HG03108 (cell line): ENCODE measurements around the gene NISCH.
"Not testable (repeated sequence)": the region's sequence is repeated elsewhere in the genome, so short reads cannot be mapped to it uniquely, and the experiment has no call there.

Source experiments
- ATAC-seq: cut with Tn5 transposase; IDR thresholded peaks from one replicate; pipeline ENCODE4 v1.9.1; 2021; ENCODE audit warnings: moderate library complexity; ENCODE audit not compliant: unreplicated experiment

NISCH gene

DNA sequence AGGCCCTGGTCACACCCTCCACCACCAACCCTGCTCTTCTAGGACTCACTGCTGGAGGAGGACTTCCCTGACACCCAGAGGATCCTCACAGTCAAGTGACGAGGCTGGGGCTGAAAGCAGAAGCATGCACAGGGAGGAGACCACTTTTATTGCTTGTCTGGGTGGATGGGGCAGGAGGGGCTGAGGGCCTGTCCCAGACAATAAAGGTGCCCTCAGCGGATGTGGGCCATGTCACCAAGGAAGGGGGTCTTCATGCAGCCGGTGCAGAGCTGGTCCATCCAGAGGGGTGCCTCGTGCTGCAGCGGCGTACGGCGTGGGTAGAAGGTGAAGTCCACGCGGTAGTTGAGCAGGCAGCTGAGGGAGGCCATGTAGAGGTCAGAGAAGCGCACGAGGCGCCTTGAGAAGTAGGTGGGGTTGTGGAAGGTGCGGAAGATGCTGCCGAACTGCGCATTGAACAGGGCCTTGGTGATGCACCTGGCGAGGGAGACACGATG, 68.9 kb downstream of the NISCH start:
- no peak for ATAC-seq

DNA sequence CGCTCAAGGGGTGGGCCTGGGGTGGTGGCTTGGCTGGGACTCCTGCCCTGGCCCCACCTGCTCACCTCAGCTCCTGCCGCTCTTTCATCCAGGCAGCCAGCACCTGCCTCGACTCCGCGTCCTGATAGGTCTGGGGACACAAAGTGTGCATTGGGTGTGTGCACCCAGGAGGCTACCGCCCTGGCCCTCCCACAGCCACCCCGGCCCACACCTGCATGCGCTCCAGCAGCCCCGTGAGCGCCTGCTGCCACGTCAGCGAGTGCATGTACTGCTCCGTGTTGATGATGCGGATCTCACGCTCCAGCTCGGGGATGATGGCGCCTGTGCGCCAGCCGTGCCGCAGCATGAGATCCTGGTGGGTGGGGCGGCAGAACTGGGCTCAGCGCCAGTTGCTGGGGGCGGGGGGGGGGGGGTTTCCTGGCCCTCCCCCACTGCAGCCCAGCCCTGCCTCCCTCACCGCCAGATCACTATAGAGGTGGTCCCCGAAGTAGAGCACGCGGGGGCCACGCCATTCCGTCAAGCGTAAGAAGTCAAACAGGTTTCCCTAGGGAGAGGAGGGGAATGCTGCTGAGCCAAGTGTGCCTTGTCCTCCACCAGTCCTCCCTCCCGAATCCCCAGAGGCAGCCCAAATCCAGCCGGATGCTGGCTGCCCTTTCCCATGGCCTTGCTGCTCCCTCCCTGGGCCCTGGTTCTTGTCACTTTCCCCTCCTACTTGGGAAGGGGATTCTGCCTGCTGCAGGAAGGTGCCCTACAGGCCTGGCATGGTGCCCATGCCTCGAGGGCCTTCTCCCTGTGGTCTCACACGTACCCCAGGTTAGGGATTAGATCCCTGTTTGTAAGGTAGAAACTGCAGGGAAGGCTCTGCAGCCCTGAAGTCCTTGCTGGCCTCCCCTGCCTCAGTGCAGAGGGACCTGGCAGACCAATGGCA, 69.6 kb downstream of the NISCH start:
- ATAC-seq: no peak

DNA sequence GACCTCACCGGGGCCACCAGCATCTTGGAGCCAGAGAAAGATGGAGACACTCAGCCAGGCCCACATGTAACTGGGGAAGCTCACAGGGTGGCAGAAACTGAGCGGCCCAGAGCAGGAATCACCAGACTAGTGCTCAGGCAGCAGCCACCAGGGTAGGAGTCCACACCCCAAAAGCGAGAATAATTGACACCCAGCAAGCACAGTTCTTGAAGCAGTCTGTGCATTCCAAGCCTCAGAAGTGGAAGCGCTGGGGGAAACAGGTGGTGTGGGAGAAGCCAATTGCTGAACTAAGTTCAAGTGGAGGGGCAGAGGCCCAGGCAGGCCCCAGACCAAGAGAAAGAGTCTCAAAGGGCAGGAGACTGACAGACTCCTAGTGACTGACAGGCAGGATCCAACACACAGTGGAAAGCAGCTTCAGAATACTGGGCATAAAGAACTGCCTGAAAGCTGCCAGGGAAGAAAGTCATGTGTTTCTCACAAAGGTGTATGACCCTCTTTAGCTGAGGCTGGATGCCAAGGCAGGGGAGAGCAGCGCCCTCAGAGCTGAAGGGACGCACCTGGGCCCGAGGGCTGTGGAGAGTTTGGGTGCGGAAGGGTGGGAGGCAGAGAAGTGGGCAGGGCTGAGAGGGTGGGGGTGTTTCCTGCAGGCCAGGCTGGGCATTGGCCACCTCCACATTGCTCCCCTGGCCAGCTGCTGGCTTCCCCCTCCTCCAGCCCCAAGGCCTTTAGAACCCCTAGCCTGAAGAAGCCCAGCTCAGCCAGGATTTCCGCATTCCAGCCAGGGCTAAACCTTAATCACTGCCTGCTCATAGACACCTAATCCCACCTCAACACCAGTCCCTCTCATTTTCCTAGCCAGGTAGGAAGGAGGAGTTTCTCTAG, 70.5 kb downstream of the NISCH start:
- no peak for ATAC-seq

DNA sequence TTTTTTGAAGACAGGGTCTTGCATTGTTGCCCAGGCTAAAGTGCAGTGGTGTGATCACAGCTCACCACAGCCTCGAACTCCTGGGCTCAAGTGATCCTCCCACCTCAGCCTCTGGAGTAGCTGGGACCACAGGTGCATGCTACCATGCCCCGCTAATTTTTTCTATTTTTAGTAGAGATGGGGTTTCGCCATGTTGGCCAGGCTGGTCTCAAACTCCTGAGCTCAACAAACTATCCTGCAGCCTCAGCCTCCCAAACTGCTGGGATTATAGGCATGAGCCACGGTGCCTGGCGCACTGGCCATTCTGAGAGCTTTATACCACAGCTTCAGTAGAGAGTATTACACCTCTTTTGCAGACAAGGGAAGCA, 71.3 kb downstream of the NISCH start:
- not testable (repeated sequence) for ATAC-seq

DNA sequence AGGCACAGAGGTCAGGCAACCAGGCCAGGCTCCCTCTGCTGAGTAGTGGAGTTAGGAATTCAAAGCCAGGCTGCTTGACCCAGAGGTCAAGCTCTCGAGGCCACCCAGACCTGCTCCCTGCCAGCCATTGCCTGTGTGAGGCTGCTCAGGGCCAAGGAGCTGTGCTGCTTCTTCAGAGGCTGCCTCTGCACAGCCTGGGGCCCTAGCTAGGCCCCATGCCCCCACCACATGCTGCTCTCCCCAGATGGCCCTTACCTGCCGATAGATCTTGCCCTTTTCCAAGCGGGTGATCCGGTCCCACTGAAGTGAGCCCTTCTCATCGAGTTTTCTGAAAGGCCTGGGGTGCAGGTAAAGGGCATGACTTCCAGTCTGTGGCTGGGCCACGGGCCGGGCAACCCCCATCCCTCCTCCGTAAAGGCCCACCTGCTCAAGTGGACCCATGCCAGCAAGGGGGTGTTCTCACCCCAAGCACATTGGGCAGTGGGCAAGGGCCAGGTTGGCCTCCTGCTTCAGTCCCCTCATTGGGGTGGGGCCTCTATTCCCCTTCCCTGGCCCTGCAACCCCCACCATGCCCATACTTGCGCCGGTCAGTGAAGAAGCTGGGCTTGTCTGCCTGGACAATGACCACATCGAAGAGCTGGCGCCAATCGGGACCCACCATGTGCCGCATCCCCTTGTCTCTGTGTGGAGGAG, 71.8 kb downstream of the NISCH start:
- no peak for ATAC-seq

DNA sequence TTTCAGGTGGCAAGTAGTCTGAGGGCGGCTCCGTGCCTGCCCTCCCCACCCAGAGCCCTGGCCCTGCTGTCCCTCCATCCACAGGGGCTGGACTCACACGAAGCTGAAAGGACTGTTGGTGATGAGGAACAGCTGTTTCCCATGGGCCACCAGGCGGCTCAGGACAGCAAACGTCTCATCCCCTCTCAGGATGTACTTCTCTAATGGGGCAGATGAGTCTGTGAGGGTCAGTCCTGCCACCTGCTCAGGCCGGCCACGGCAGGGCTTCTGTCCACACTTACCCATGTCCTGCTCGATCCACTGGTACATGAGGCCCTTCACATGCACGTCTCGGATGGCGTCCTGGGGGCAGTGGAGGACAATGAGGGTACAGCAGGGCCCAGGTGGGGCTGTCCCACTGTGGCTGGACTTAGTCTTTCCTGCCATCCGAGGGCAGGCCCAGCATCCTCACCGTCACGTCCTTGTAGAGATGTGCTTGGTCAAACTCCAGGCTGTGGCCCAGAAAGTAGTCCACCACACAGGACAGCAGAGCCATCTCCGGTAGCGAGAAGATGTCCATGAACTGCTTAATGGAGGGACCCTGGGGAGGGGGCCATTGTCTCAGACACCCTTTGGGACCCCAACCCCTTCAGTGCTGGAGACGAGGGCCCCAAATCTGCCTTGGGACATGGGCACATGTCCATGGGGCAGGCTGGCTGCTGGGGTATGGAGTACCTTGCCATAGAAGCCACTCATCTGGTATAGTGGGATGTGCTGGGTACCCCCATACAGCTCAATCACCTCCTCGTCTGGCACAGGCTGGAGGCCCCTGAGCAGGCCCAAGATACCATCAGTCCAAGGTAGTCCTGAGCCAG, 72.6 kb downstream of the NISCH start:
- ATAC-seq: no peak

DNA sequence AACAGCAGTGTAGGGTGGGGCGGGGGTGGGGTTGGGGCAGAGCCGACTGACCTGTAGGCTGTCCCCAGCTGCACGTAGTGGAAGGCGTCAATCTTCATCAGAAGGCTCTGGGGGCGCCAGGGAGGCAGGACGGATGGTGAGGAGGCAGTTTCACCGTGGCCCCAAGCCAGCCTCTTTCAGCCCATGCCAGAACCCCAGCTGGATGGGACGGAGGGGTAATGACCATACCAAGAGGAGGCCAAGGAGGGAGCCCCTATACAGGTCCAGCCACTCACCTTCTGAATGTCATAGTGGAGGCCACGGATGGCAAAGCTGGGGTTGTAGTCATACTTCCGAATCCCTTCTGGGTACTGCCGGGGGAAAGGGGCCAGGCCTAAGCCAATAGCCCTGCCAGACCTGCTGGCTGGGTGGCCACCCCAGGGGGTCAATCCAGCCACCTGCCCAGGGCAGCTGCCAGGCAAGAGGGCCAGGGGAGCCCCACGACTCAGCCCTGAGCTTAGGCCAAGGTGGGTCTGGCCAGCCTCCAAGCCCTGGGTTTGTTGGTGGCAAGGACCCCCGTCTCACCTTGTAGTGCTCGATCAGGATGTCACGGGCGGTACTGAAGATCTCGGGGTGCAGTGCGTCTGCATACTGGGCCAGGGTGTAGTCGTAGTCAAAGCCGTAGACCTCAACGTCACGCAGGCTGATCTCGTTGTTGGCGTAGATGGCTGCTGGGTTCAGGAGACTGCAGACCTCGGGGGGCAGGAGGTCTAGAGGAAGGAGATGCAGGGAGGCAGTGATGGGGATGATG, 73.4 kb downstream of the NISCH start:
- no peak for ATAC-seq

DNA sequence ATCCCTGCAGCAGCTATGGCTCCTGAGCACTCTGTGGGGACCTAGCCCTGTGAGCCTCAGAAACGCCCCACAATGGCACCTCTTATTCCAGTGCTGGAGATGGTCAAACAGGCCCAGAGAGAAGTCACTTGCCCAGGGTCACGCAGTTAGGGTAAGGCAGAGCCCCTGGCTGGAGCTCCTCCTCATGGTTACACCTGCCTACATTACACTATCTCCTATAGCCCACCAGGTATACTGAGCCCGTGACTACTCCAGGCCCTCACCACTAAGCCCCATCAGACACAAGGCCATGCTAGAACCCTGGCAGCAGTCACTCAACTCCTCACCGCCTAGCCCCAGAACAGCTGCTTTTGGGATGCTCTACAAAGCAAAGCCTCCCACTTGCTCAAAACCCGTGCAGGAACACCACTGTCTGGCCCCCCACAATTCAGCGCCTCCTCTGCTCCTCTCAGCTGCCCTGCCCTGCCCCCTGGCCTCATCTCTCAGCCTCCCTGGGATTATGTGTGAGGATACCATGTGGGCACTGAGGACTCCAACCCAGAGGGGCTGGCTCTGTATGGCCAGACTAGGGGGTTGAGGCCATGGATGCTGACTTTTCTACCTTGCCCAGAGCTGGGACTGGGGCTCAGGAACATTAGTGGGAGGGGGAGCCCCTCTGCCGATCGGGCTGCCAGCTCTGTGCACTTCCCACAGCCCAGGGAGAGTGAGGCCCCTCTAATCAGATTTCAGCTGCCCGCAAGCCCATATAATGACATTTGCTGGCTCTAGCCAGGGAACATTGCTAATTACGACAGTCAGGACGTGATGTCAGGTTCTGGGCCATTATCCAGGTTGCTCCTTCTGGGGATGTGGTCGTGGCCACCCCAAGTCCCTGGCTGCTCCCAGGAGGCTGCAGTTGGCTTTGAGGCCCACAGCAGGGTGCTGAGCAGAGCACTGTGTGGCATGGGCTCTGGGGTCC, 74.3 kb downstream of the NISCH start:
- ATAC-seq: no peak

DNA sequence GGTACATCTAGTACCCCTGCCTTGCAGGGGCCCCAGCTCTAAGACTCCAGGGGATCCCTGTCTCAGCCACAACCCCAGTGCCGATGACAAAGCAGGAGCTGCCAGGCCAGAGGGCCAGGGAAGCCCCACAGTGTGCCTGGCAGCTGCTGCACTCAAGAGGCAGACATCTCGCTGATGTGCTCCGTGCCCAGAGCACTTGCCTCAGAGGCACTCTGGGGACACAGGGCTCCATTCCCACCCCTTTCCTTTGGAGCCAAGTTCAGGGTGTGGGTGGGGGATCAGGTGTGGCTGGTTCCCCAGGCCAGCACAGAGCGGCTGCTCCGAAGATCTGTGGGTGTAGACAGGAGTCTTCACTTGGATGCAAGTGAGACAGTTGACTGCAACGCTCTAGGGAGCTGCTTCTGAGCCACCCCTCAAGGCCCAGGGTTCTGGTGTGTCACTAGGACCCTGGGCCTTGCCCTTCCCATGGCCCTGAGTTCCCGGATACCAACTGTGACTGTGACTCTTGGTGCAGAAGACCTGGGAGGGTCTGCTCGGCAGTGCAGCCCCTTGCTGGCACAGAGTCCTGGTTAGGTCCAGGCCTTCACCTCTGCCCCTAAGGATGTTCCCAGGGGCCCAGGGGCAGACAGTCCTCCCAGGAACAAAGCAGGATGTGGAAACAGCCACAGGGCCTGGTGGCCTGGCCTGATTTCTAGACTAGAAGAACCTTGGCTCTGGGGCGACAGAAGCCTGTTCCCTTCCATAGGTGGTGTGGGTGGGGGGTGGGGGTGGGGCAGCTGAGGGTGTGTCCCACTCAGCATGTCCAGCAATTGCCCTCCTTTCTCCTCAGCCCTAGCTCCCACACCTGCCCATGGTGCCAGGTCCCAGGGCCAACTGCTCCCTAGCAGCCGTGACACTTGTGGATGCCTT, 75.8 kb downstream of the NISCH start:
- ATAC-seq: no peak

DNA sequence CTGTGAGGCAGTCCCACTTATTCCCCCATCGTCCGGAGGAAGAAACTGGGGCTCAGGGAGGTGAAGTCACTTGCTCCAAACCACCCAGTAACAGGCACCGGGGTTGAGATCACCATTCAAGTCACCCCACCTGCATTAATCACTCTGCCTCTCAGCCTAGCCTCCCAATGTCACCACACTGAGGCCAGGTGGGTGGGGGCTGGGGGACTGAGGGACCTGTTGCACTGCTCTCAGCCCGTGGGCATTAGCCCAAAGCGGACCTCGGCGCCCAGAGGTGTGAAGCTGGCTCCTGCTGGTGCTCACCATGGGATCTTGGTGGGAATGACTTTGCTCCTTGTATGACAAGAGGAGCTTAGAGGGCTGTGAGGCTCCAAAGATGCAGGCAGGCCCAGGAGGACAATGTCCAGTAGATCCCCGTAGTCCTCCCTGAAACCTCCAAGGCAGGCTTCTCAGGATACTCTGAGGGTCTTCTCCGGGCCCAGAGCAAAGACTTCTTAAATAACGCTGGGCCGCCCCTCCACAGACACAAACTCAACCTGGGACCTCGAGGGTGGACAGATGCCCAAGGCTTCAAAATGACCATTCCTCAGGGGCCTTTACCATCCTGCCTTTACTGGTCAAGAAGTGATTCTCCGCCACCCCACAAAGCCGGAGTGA, 76.6 kb downstream of the NISCH start:
- no peak for ATAC-seq

DNA sequence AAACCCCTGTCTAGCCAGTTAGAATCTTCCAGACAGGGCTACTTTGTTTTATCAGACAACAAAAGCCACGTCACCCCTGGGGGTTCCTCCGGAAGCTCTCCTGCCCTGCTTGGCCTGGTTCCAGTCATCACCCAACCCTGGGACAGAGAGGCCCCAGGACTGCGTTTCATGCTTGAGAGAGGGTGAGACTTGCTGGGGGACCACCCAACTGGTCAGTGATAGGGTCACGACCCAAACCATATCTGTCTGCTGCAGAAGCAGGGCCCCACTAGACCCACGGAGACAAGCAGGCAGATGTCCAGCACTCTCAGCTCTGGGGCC, 77.1 kb downstream of the NISCH start:
- no peak for ATAC-seq

DNA sequence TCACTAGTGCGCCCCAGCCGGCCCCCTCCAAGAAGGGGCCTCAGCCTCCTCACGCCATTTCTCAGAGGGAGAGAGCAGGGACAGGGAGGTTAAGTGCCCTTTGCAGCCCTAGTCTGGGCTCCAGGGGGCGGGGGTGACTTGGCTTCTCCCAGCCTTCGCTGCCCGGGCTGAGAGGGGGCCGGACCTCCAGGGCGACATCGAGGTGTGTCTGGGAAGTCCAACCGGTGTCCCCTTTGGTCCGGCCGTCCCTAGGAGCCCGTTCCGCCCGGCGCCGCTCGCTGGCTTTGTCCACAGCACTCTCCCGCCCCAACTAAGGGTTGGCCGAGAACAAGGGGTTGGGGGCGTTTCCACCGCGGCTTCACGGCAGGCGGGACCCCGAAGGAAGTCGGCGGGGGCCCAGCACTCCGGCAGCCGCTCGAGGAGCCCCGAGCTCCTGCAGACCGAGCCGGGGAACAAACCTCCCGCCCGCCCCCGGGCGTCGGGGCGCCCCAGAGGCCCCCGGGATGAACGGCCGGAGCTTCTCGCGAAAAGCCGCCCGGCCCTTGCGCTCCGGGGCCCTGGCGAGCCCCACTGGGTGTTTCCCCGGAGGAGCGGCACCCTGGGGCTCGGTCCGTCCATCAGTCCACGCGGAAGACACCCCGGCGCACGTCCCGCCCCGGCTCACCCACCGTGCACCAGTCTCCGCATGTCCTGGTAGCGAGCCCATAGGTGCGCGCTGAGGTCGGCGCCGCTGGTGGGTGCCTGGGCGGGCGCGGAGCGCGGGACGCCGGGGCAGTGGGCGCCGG, 77.6 kb downstream of the NISCH start:
- ATAC-seq: no peak

DNA sequence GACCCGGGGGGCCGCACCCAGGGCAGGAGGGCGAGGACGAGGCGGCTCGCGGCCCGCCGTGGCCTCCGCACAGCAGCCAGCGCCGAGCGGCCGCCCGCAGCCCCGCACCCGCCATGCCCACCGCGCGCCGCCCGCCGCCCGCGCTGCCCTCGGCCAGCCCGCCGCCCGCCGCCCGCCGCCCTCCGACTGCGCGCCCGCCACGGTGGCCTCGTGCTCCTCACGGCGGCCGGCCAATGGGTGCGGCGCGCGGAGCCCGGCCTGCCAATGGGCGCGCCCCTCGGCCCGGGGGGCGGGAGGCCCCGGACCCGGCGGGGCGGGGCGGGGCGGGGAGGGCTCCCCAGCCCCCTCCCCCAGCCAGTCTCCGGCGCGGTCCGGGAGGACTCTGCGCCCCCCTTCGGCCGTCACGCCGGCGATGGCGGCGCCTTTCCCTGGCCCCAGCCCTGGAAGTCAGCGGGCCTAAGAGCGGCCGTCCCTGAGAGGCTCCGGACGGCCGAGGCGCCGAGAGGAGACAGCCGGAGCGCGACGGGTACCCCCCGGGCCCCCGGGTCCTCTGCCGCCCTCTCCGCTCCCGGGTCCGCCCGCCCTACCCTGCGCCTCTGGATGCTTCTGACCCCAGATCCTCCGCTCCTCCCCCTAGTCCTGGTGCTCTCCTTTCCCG, 78.3 kb downstream of the NISCH start, which contains the start of gene NT5DC2:
Gene NT5DC2 (minus strand): TSS at position 235 of the 658 bp plus-strand sequence. CDS start 120 bp downstream, at position 115.
- peak; percentile 25 for ATAC-seq

DNA sequence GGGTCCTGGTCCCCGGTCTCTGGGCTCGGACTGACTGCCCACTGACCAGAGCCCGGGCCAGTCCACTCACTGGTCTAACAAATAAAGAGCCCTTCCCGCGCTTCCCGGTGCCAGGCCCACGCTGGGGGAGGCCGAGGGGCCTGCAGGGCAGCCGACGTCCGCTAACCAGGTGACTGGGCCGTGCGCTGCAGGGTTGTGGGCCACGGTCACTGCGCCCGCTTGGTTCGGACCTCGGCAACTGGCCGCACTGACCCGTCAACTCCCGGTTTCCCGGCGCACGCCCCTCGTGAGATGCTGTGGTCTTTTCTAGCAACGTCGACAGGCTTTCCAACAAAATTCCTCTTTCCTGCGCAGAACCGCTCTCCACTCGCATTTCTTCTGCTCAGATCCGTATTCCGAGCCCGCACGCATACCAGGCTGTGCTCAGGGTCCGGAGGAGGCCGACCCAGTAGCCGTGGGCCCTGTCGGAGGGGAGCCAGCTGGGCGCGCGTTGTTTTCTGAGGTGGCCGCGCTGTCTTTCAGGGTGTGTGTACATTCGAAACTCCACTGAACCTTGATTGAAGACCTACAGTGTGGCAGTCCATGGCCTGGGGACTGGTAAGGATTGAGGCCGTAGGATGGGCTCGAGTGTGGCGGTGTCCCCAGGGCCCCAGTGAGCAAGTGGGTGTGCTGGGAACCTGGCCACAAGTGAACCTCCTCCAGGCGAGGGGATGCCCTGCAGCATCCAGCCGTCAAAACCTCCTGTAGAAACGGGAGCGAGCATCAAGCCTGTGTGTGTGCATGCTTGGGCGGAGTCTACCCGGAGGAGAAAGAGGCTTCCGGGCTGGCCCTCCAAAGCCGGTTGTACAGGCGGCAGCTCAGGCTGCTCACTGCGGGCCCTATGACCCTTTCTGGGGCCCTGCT, 79.1 kb downstream of the NISCH start:
- ATAC-seq: no peak
